ENCODE measurements around the gene INTS4. TPM values are rescaled to one million over a fixed set of nuclear protein-coding genes. Genes with fewer than 3 reads are reported as not detected.

The INTS4 gene
- total and polyA plus RNA-seq, 2 of the 4 experiments (the other 2 are of a cell fraction): 24.0 to 52.5 TPM

DNA sequence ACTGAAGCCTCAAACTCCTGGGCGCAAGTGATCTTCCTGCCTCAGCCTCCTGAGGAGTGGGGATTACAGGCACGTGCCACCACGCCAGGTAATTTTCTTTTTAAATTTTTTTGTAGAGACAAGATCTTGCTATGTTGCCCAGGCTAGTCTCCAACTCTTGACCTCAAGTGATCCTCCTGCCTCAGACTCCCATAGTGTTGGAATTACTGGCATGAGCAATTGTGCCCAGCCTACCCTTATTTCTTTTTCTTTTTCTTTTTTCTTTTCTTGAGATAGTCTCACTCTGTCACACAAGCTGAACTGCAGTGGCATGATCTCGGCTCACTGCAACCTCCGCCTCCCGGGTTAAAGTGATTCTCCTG, 109.7 kb downstream of the INTS4 start:
- Histone ChIP-seq H2AK5ac (ENCODE audit: low read depth, low read length) (peak overlapping the region; percentile 76), H3K14ac (replicated peaks; ENCODE audit: low read depth, low read length) (0 out of 2 replicates have a peak overlapping the region, but pooled peaks have one; percentile 10), H3K9me1 (ENCODE audit: insufficient read depth, low read length) (peaks cover 17% of the 10 kb centered on the region), H3K27ac (ENCODE audit: insufficient read depth, low read length) (peak overlapping the region; percentile 49), H4K8ac (ENCODE audit: low read depth in 2 of 2, low read length in 2 of 2) (peak overlapping the region in 1 of 2 experiments; percentile 39; a peak in 1 of 4 replicates), H3K9me3 (ENCODE audit: control insufficient read depth, insufficient read depth, low read length) (no peaks in the 10 kb centered on the region), H2BK5ac (ENCODE audit: low read depth, low read length, poor library complexity, severe bottlenecking) (peak overlapping the region; percentile 20), H3K4me3 (ENCODE audit: insufficient read depth, low read depth, low read length) (no peak overlapping the region), H3K56ac (ENCODE audit: extremely low read depth, insufficient read depth, low read length) (no peak overlapping the region), H2AK9ac (replicated peaks; ENCODE audit: low read depth, low read length, poor library complexity) (no peak overlapping the region), H3K9ac (ENCODE audit: low read depth, low read length) (no peak overlapping the region), H2AFZ (replicated peaks; ENCODE audit: low read length, poor library complexity) (no peak overlapping the region), H2BK120ac (ENCODE audit: low read depth, low read length) (peak overlapping the region; percentile 41; the same call in 1 of the 2 replicates), H2BK15ac (ENCODE audit: low read depth, low read length) (peak overlapping the region; percentile 4; the same call in 1 of the 3 replicates), H3K18ac (ENCODE audit: low read depth, low read length) (0 out of 2 replicates have a peak overlapping the region, but pooled peaks have one; percentile 5), H3K79me1 (ENCODE audit: low read depth in 1 of 2, low read length in 2 of 2) (peaks cover 0 to 21% of the 10 kb centered on the region in 2 experiments; a peak in 3 of 4 replicates), H3K4me2 (ENCODE audit: low read depth, low read length) (0 out of 2 replicates have a peak overlapping the region, but pooled peaks have one; percentile 37), H4K5ac (ENCODE audit: low read depth, low read length) (no peak overlapping the region), H3K27me3 (ENCODE audit: control insufficient read depth, insufficient read depth, low read length) (no peaks in the 10 kb centered on the region), H4K91ac (ENCODE audit: insufficient read depth, low read depth, low read length) (no peak overlapping the region), H3K4ac (ENCODE audit: low read depth, low read length) (peak overlapping the region; percentile 51), H3K36me3 (ENCODE audit: control insufficient read depth, insufficient read depth, low read length) (peaks cover 12% of the 10 kb centered on the region), H2BK20ac (ENCODE audit: low read depth, low read length) (peak overlapping the region; percentile 25; the same call in 1 of the 2 replicates), H3K4me1 (ENCODE audit: control insufficient read depth, insufficient read depth, low read length) (peaks cover 10% of the 10 kb centered on the region), H3K23ac (ENCODE audit: low read depth, low read length) (no peak overlapping the region; the same call in 1 of the 2 replicates), H4K20me1 (ENCODE audit: insufficient read depth, low read length) (peaks cover 5% of the 10 kb centered on the region; the same call in 1 of the 2 replicates)
- in situ Hi-C loops (cut with MboI; ENCODE audit: low sequenced_read_pairs) (no loop called here), intact Hi-C loops (cut with micrococcal nuclease) (no loop called here), dilution Hi-C loops (cut with HindIII; ENCODE audit: low sequenced_read_pairs, unreplicated experiment) (no loop called here)
- ATAC-seq (ENCODE audit: low read depth) (no peak), DNase-seq (no peak)
- POLR2A ChIA-PET (ENCODE audit: unreplicated experiment): no interaction called here
- CTCF ChIA-PET: no interaction called here
- TF ChIP-seq MXI1 (IDR thresholded peaks at IDR 0.05; ENCODE audit: borderline replicate concordance, low read depth, low read length): no peak
- TF ChIP-seq, protein P1, sequence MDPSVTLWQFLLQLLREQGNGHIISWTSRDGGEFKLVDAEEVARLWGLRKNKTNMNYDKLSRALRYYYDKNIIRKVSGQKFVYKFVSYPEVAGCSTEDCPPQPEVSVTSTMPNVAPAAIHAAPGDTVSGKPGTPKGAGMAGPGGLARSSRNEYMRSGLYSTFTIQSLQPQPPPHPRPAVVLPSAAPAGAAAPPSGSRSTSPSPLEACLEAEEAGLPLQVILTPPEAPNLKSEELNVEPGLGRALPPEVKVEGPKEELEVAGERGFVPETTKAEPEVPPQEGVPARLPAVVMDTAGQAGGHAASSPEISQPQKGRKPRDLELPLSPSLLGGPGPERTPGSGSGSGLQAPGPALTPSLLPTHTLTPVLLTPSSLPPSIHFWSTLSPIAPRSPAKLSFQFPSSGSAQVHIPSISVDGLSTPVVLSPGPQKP (IDR thresholded peaks at IDR 0.05; ENCODE audit: borderline replicate concordance, low read depth, low read length): no peak
- BruUV-seq (replicated peaks): no TSS peak
- no CpG with 5 or more reads among the region's 6 CpGs for WGBS, 2 experiments (ENCODE audit: extremely low coverage in 2 of 2, insufficient read length in 1 of 2)

Data from IMR-90 (cell line).